SKM-1 treated with dmso at 0.1 percent for 144 hours (cell line): ENCODE measurements around the gene TRAF3.
"Not testable (repeated sequence)": the region's sequence is repeated elsewhere in the genome, so short reads cannot be mapped to it uniquely, and the experiment has no call there.

Experiments used
- DNase-seq: peaks from one replicate; lab custom pipeline; 2025; ENCODE audit not compliant: unreplicated experiment; lab: John Stamatoyannopoulos, UW

The TRAF3 gene

DNA sequence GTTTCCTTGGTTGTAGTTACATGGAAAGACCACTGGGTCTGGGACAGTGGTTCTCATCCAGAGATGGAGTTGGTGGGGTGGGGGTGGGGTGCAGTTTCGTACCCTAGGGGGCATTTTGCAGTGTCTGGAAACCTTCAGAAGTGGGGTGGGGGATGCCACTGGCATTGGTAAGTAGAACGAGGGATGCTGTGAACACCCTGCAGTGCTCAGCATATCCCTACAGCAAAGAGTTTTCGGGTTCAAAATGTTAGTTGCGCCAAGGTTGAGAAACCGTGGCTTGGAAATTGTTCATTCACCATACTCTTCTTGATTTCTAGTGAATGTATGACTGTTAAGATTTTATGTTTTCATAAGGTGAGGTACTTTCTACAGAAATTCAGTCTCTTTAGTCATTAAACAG is 28.7 kb downstream of the TRAF3 start:
- DNase-seq, result no peak

- DNase-seq, result no peak
Observed at GRCh38 chr14:102806447-102806846, 29.2 kb downstream of the TRAF3 start.

- no peak for DNase-seq
Observed at GRCh38 chr14:102807013-102807406, 29.8 kb downstream of the TRAF3 start.

GRCh38 chr14:102809870-102810269 is 32.6 kb downstream of the TRAF3 start:
- DNase-seq, result no peak

- DNase-seq, result no peak
Observed at GRCh38 chr14:102810523-102810922, 33.3 kb downstream of the TRAF3 start.

GRCh38 chr14:102811254-102811963 is 34.2 kb downstream of the TRAF3 start:
- no peak for DNase-seq

DNA sequence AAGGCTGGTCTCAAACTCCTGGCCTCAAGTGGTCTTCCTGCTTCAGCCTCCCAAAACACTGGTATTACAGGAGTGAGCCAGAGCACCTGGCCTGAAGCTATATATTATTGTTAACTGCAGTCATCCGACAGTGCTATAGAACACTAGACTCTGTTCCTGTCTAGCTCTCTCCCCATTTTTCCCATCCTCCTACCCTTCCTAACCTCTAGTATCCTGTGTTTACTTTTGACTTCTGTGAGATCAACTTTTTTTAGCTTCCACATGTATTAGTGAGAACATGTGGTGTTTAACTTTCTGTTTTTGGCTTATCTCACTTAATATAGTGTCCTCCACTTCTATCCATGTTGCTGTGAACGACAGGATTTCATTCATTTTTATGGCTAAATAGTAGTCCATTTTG is 34.7 kb downstream of the TRAF3 start:
- DNase-seq, result no peak

GRCh38 chr14:102813691-102814090 is 36.4 kb downstream of the TRAF3 start:
- DNase-seq, result no peak

DNA sequence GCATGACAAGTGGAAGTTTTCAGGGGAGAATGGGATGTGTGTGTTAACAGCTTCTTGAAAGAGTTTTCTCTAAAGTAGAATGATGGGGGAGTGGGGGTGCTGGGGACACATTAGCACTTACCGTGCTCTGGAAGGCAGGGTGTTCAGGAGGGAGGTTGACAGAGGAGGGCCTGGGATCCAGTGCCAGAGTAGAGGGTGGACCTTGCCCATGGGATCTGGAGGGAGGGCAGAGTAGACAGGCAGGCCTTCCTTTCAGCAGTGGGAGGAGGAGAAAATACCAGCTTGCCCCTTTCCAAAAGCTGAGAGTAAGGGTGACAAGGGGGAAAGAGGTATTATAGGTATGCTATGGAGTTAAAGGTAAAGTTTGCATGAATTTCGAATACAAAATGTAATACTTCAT is 40.1 kb downstream of the TRAF3 start:
- no peak for DNase-seq

GRCh38 chr14:102817942-102818940 is 41.0 kb downstream of the TRAF3 start:
- DNase-seq, result no peak

GRCh38 chr14:102819176-102819628 is 42.0 kb downstream of the TRAF3 start:
- no peak for DNase-seq

DNA sequence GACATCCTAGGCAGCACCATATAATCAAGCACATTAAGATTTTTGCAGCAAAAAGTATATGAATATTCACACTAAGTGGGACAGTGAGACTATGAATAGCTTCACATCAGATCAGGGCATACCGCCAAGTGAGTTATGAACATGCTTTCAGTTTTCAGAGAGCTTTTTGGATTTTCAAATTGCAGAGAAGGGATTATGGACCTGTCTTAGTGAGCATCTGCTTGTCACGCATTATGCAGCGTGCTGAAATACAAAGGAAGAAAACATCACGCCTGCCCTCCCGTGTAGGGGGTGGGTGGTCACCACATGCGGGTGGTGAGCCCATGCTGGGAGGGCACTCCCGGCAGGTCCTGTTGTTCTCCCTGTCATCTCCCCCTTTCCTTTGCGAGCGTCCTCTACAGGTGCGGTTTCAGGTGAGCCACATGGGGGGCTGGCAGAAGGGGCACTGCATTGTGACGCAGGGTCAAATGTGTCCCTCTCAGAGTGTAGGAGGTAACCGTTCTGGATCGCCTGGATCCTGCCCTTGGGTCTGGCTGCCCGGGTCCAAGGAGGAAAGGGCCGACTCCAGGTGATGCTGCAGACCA is 42.6 kb downstream of the TRAF3 start:
- DNase-seq, result no peak

GRCh38 chr14:102821252-102821651 is 44.0 kb downstream of the TRAF3 start:
- DNase-seq, result no peak

DNA sequence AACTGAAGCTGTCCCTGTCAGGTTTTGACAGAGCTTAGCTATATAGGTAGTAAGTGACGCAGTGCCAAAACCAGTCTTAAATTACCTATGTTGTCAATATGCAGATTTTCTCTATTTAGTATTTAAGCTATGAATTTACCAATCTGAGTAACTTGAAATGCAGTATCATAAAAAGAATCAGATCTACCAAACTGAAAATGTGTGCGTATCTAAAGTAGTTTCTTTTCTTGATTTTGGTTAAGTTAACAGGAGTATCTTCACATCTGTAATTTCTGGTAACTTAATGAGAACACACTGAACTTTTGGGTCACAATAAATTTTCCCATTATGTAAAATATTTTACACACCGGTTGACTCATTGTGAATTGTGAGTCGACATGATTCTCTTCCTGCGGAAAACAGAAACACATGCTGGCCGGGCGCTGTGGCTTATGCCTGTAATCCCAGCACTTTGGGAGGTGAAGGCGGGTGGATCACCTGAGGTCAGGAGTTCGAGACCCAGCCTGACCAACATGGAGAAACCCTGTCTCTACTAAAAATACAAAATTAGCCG is 45.1 kb downstream of the TRAF3 start:
- DNase-seq, result no peak

DNA sequence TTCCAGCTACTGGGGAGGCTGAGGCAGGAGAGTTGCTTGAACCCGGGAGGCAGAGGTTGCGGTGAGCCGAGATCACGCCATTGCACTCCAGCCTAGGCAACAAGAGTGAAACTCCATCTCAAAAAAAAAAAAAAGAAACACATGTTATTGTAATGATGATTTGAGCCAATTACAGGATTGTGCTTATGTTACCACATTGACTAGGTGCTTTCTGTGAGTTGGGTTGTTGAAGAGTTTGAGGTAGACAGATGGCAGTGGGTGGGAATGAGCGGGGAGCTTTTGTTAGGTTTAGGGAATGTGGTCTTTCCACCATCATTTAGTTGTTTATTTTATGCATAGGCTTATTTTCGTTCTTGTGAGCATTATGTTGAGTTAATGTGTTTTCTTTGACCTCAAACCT is 45.6 kb downstream of the TRAF3 start:
- not testable (repeated sequence) for DNase-seq

- no peak for DNase-seq
Observed at GRCh38 chr14:102823546-102823945, 46.3 kb downstream of the TRAF3 start.

GRCh38 chr14:102824832-102825231 is 47.6 kb downstream of the TRAF3 start:
- DNase-seq, result no peak

- no peak for DNase-seq
Observed at GRCh38 chr14:102825307-102826095, 48.3 kb downstream of the TRAF3 start.

DNA sequence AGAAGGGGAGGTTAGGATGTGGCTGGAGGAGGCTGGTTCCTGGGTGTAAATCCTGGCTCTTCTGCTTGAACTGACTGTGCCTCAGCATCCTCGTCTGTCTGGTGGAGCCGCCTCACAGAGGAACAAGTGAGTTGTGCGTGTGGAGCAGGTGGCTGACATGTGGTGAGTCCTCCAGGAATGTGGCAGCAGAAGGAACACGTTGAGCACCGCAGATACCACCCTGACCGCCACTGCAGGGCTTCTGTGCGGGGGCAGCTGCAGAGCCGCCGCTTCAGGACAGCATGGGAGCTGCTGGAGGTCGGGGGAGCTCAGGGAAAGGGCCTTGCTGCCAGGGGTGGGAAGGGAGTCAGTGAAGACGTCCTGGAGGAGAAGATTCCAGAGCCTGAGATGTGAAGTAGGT is 48.9 kb downstream of the TRAF3 start:
- no peak for DNase-seq
